ENCODE results near the gene BLOC1S4.
"Not testable (repeated sequence)": the region's sequence is repeated elsewhere in the genome, so short reads cannot be mapped to it uniquely, and the experiment has no call there.

The BLOC1S4 gene

GRCh38 chr4:6716018-6716911 is at the start of gene BLOC1S4:
TSS of gene BLOC1S4 (plus strand) at chr4:6716174. CDS start at chr4:6716210, 36 bp downstream.
- DNase-seq (ENCODE audit: low spot score in 2 of 2) = peak; percentile 82 to 94
- Mint-ChIP-seq H3K36me3 (peaks cover 40% of the 10 kb centered on the region), H3K4me3 (peak within 1 kb of the TSS; percentile 89), H3K27ac (peak within 1 kb of the TSS; percentile 98), H3K9me3 (no peaks in the 10 kb centered on the region), H3K4me1 (peaks cover 29% of the 10 kb centered on the region)
- peak; percentile 86 for ATAC-seq

DNA sequence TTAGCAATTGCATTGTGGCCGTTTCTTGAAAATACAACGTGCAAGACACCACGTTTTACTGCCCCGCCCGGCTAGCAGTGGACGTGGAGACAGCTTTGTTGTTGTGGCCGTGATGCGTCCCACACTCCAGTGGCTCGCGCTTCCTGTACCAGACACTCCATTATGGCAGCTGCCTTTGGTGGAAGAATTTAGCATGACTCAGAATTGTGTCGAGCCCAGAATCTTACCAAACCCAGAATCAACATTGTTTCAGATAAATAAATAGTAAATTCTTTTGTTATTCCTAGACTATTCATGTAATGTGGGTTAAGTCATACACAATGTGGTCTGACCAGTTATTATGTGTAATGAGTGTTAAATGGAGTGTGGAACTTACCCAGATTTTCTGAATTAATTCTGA is 47.6 kb upstream of the BLOC1S4 start:
- DNase-seq (ENCODE audit: low spot score in 2 of 2) = no peak
- Mint-ChIP-seq H3K4me1 (peaks cover 4% of the 10 kb centered on the region), H3K4me3 (no peak overlapping the region), H3K36me3 (peaks cover 5% of the 10 kb centered on the region), H3K9me3 (no peaks in the 10 kb centered on the region), H3K27ac (no peak overlapping the region)
- no peak for ATAC-seq

GRCh38 chr4:6671648-6672047 is 44.3 kb upstream of the BLOC1S4 start:
- Mint-ChIP-seq H3K9me3 (no peaks in the 10 kb centered on the region), H3K4me1 (peaks cover 31% of the 10 kb centered on the region), H3K4me3 (no peak overlapping the region), H3K27ac (no peak overlapping the region), H3K36me3 (peaks cover 37% of the 10 kb centered on the region)
- no peak for ATAC-seq
- no peak for DNase-seq (ENCODE audit: low spot score in 2 of 2)

- Mint-ChIP-seq H3K27ac (no peak overlapping the region), H3K4me1 (peaks cover 36% of the 10 kb centered on the region), H3K4me3 (no peak overlapping the region), H3K36me3 (peaks cover 42% of the 10 kb centered on the region), H3K9me3 (no peaks in the 10 kb centered on the region)
- ATAC-seq (no peak), DNase-seq (ENCODE audit: low spot score in 2 of 2) (no peak)
Observed at GRCh38 chr4:6672131-6672530, 43.8 kb upstream of the BLOC1S4 start.

- H3K4me1 Mint-ChIP-seq = peaks cover 41% of the 10 kb centered on the region
- not testable (repeated sequence) for ATAC-seq; DNase-seq (ENCODE audit: low spot score in 2 of 2); H3K9me3 Mint-ChIP-seq
- H3K4me3 Mint-ChIP-seq = peak overlapping the region; percentile 88
- peak overlapping the region; percentile 93 for H3K27ac Mint-ChIP-seq
- H3K36me3 Mint-ChIP-seq = peaks cover 48% of the 10 kb centered on the region
Observed at GRCh38 chr4:6672541-6673190, 43.3 kb upstream of the BLOC1S4 start.

DNA sequence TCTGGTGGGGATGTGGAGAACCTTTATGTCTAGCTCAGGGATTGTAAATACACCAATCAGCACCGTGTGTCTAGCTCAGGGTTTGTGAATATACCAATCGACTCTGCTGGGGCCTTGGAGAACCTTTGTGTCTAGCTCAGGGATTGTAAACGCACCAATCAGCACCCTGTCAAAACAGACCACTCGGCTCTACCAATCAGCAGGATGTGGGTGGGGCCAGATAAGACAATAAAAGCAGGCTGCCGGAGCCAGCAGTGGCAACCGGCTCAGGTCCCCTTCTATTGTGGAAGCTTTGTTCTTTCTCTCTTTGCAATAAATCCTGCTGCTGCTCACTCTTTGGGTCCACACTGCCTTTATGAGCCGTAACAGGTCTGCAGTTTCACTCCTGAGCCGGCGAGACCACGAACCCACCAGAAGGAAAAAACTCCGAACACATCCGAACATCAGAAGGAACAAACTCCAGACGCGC is 42.7 kb upstream of the BLOC1S4 start:
- Mint-ChIP-seq H3K27ac (peak overlapping the region; percentile 93), H3K36me3 (peaks cover 53% of the 10 kb centered on the region), H3K4me3 (peak overlapping the region; percentile 88), H3K4me1 (peaks cover 42% of the 10 kb centered on the region)
- H3K9me3 Mint-ChIP-seq; DNase-seq (ENCODE audit: low spot score in 2 of 2): not testable (repeated sequence)
- peak; percentile 29 for ATAC-seq

DNA sequence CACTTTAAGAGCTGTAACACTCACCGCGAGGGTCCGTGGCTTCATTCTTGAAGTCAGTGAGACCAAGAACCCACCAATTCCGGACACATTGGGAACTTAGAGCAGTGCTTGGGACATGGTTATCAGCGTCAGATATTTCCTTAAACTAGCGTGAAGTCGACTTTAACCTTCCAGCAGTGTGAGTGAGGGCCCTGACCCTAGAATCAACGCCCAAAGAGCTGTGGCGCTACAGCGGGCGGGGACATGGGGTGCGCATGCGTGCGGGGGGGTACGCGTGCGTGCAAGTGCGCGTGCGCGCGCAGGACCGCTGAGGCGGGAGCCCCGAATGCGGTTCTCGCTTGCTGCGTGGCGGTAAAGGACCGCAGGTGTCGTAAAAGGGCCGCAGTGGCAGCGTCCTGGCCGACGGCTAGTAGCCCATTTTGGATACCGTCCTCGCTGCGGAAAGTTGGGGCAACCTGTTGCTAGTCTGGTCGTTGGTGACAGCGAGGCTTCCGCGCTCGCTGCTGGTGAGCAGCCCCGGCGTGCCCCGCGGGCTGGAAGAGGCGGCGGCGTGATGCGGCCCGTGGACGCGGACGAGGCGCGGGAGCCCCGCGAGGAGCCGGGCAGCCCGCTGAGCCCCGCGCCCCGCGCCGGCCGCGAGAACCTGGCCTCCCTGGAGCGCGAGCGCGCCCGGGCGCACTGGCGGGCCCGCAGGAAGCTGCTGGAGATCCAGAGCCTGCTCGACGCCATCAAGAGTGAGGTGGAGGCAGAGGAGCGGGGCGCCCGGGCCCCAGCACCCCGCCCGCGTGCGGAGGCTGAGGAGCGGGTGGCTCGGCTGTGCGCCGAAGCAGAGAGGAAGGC is 42.1 kb upstream of the BLOC1S4 start:
- H3K4me3 Mint-ChIP-seq = peak overlapping the region; percentile 88
- peak; percentile 91 to 98 for DNase-seq (ENCODE audit: low spot score in 2 of 2)
- H3K36me3 Mint-ChIP-seq = peaks cover 60% of the 10 kb centered on the region
- H3K4me1 Mint-ChIP-seq = peaks cover 47% of the 10 kb centered on the region
- H3K27ac Mint-ChIP-seq = peak overlapping the region; percentile 93
- no peaks in the 10 kb centered on the region for H3K9me3 Mint-ChIP-seq
- ATAC-seq = peak; percentile 83

GRCh38 chr4:6674500-6675149 is 41.3 kb upstream of the BLOC1S4 start:
- H3K4me3 Mint-ChIP-seq = peak overlapping the region; percentile 88
- ATAC-seq = peak; percentile 59
- H3K36me3 Mint-ChIP-seq = peaks cover 66% of the 10 kb centered on the region
- peaks cover 48% of the 10 kb centered on the region for H3K4me1 Mint-ChIP-seq
- no peak for DNase-seq (ENCODE audit: low spot score in 2 of 2)
- peak overlapping the region; percentile 93 for H3K27ac Mint-ChIP-seq
- no peaks in the 10 kb centered on the region for H3K9me3 Mint-ChIP-seq

DNA sequence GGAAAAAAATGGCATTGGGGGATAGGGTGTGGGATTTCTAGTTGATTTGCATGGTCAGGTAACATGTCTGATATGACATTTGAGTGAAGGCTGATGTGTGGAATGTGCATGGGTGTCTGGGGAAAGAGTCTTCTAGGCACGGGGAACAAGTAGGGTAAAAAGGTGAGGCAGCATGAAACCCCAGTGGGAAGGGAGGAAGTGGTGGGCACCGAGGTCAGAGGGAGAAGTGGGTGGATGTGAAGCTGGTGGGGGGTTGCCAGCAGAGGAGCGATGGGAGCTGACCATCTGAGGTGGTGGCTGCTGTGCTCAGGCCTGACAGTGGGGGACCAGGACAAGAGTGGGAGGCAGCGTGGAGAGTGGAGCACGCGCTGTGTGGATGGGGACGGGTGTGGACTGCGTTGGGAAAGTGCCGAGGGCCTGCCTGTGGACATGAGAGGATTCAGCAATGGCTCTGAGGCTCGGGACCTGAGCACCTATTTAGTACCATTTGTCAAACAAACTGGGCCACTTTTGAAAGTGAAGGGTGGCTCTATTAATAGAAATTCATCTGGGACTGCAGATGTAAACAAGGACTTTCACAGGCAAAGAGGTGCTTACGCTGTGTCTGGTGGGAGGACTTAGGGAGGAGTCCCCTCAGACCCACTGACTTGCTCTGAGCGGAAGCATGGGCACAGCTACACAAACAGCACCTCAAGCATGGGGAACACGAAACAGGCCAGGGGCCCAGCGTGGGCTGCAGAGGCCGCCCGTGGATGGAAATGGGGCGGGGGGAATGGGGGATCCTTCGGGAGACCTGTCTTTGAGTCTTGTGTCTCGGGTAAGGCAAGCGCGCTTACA is 39.0 kb upstream of the BLOC1S4 start:
- H3K9me3 Mint-ChIP-seq = no peaks in the 10 kb centered on the region
- peaks cover 74% of the 10 kb centered on the region for H3K36me3 Mint-ChIP-seq
- H3K27ac Mint-ChIP-seq = peak overlapping the region; percentile 93
- DNase-seq (ENCODE audit: low spot score in 2 of 2) = no peak
- H3K4me1 Mint-ChIP-seq = peaks cover 66% of the 10 kb centered on the region
- H3K4me3 Mint-ChIP-seq = peak overlapping the region; percentile 88
- ATAC-seq = no peak

DNA sequence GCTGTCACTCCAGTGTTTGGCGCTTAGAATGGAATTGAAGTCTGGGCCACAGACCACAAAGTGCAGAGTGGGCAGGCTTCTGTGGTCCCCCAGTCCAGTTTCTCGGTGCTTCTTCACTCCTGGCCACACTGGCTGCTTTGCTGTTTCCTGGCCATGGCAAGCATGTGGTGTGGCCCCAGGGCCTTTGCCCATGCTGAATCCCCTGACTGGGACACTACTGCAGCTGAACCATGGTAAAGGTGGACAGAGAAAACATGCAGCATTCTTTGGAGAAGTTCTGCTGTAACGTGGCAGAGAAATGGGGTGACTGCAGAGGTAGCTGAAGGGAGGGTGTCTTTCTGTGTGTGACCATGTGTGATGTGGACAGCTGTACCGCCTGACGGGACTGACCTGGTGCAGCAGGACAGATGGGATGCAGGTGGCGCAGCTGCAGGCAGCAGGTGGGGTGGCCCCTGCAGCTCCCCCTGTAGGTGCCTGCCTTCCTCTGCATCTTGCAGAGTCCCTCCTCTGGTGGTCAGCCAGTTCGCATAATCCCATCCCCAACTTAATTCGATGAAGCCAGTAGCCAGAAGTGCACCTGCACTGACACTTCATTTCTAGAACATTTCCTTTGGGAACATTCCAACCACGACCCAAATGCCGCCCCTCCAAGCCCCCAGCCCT is 35.5 kb upstream of the BLOC1S4 start:
- no peaks in the 10 kb centered on the region for H3K9me3 Mint-ChIP-seq
- DNase-seq (ENCODE audit: low spot score in 2 of 2) (no peak), ATAC-seq (no peak)
- peaks cover 53% of the 10 kb centered on the region for H3K4me1 Mint-ChIP-seq
- H3K4me3 Mint-ChIP-seq = no peak overlapping the region
- H3K27ac Mint-ChIP-seq = peak overlapping the region; percentile 48
- peaks cover 53% of the 10 kb centered on the region for H3K36me3 Mint-ChIP-seq

- ATAC-seq (peak; percentile 31), DNase-seq (ENCODE audit: low spot score in 2 of 2) (no peak)
- peaks cover 46% of the 10 kb centered on the region for H3K36me3 Mint-ChIP-seq
- no peaks in the 10 kb centered on the region for H3K9me3 Mint-ChIP-seq
- H3K4me1 Mint-ChIP-seq = peaks cover 53% of the 10 kb centered on the region
- no peak overlapping the region for H3K27ac Mint-ChIP-seq
- no peak overlapping the region for H3K4me3 Mint-ChIP-seq
Observed at GRCh38 chr4:6681191-6681590, 34.8 kb upstream of the BLOC1S4 start.

DNA sequence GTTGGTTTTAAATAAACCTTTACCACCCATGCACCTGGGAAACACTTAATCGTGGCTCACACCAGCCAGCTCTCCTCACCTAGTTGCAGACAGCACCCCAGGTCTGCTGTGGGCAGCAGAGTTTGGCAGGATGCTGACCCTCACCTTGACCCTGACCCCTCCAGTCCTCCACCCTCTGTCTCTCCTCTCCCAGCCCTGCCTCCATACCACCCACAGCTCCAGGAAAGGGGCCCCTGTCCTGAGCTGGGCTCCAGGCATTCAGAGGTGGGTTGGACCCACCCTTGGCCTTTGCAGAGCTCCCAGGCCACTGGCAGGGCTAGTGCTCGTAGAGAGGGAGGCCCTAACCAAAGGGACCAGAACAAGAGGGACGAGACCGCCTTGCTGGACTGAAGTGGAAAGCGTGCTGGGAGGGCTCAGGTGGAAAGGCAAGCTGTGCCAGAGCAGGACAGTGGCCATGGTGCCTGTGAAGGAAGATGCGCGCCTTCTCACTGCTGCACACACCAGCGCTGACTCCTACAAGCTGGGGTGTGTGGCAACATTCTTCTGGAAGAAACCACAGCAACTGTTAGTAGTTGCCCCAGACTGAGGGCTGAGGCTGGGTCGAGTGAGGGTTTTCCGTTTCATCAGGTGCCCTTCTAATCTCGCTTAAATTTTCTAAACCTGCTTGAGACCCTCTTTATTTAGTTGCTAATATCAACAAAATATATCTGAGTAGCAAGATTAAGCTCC is 32.9 kb upstream of the BLOC1S4 start:
- H3K36me3 Mint-ChIP-seq = peaks cover 28% of the 10 kb centered on the region
- H3K4me3 Mint-ChIP-seq = no peak overlapping the region
- no peak for ATAC-seq
- no peak for DNase-seq (ENCODE audit: low spot score in 2 of 2)
- peak overlapping the region; percentile 79 for H3K27ac Mint-ChIP-seq
- peaks cover 56% of the 10 kb centered on the region for H3K4me1 Mint-ChIP-seq
- H3K9me3 Mint-ChIP-seq = no peaks in the 10 kb centered on the region

GRCh38 chr4:6684656-6685055 is 31.3 kb upstream of the BLOC1S4 start:
- Mint-ChIP-seq H3K27ac (peak overlapping the region; percentile 74), H3K4me3 (no peak overlapping the region), H3K9me3 (no peaks in the 10 kb centered on the region), H3K4me1 (peaks cover 66% of the 10 kb centered on the region), H3K36me3 (peaks cover 27% of the 10 kb centered on the region)
- DNase-seq (ENCODE audit: low spot score in 2 of 2) = no peak
- no peak for ATAC-seq

Data from stimulated activated effector memory CD8-positive, alpha-beta T cell treated with anti-CD3 and anti-CD28 coated beads, Interleukin-12 subunit alpha, Interleukin-12 subunit beta, amount 100 ng/mL, for 72 hours (primary cell).